CD4-positive, alpha-beta T cell (primary cell): ENCODE results near the gene PACSIN2. TPM values are rescaled to one million over a fixed set of nuclear protein-coding genes. Genes with fewer than 3 reads are reported as not detected.

Experiments
- ATAC-seq: fragments of 200-7000 bp; cut with Tn5 transposase; one replicate; pipeline ENCODE4 v1.10.0; 2022; ENCODE audit warnings: mild to moderate bottlenecking; ENCODE audit not compliant: poor library complexity
- CTCF ChIA-PET: fragments of 350-600 bp; sonication (Branson Sonifier 250); formaldehyde crosslinking; loops from one replicate; lab custom pipeline; 2021; ENCODE audit warnings: antibody characterized with exemption, inconsistent platforms; lab: Charles Lee
- POLR2A ChIA-PET: fragments of 350-600 bp; sonication (Branson Sonifier 250); formaldehyde crosslinking; loops from one replicate; lab custom pipeline; 2021; ENCODE audit warnings: antibody characterized with exemption, inconsistent platforms; lab: Charles Lee
- DNase-seq, 14 experiments: peaks; one replicate each; pipeline ENCODE4 v3.0.0-alpha.2; 2013 to 2020; ENCODE audit warnings: mixed read lengths in 2 of 14
- H3K27ac ChIP-seq, 2 donors: one replicate each; pipeline versions ENCODE4 v1.5.1 to v1.7.0; 2013; ENCODE audit warnings: low read length in 2 of 2, low read depth in 1 of 2, mild to moderate bottlenecking in 1 of 2
- H3K27me3 ChIP-seq, 2 experiments: 1 replicate in 1 of 2; 2 replicates in 1 of 2; pipeline versions ENCODE4 v1.6.1 to v1.7.0; 2013; ENCODE audit warnings: low read length in 2 of 2, control low read depth in 1 of 2, mild to moderate bottlenecking in 1 of 2, moderate library complexity in 1 of 2; ENCODE audit not compliant: insufficient read depth in 2 of 2, control insufficient read depth in 1 of 2
- H3K36me3 ChIP-seq: one replicate; pipeline ENCODE4 v1.6.1; 2013; ENCODE audit warnings: low read length, control low read depth; ENCODE audit not compliant: insufficient read depth
- H3K4me1 ChIP-seq: one replicate; pipeline ENCODE4 v1.6.1; 2013; ENCODE audit warnings: low read length, control low read depth; ENCODE audit not compliant: insufficient read depth
- H3K4me3 ChIP-seq: one replicate; pipeline ENCODE4 v1.5.1; 2013; ENCODE audit warnings: mild to moderate bottlenecking, low read length, moderate library complexity
- H3K9me3 ChIP-seq, 2 experiments: 1 replicate in 1 of 2; 2 replicates in 1 of 2; pipeline versions ENCODE4 v1.6.1 to v1.7.0; 2013; ENCODE audit warnings: low read length in 2 of 2, mild to moderate bottlenecking in 2 of 2, control low read depth in 1 of 2, moderate library complexity in 1 of 2; ENCODE audit not compliant: control insufficient read depth in 1 of 2, insufficient read depth in 1 of 2
- H3K27ac Mint-ChIP-seq: one replicate; pipeline ENCODE4 v1.8.0; 2020; ENCODE audit warnings: mixed read lengths
- H3K27me3 Mint-ChIP-seq: one replicate; pipeline ENCODE4 v1.8.0; 2021; ENCODE audit warnings: mixed read lengths
- H3K36me3 Mint-ChIP-seq: one replicate; pipeline ENCODE4 v1.8.0; 2021; ENCODE audit warnings: low read depth, mixed read lengths
- H3K4me1 Mint-ChIP-seq: one replicate; pipeline ENCODE4 v1.8.0; 2021; ENCODE audit warnings: low read depth, mixed read lengths
- H3K4me3 Mint-ChIP-seq: one replicate; pipeline ENCODE4 v1.8.0; 2020; ENCODE audit warnings: mild to moderate bottlenecking, mixed read lengths
- H3K9me3 Mint-ChIP-seq: one replicate; pipeline ENCODE4 v1.8.0; 2020; ENCODE audit warnings: mixed read lengths
- intact Hi-C, 2 experiments: fragments of 100-400 bp; cut with DNase I in 1 of 2; cut with micrococcal nuclease in 1 of 2; formaldehyde crosslinking; loops; one replicate each; pipeline versions ENCODE4 v1.15.1 to v1.9.0; 2023 to 2025; cut with DNase I, micrococcal nuclease
- total RNA-seq, 174 experiments: library from RNA in 2 of 174; stranded (reverse) in 2 of 174; gene quantifications; one replicate each; pipeline ENCODE4 v1.2.3 and lab custom pipeline; 2021 to 2026
- TF ChIP-seq, protein P1 (sequence below): fragments of 200-600 bp; IDR thresholded peaks from one replicate; pipeline ENCODE4 v1.8.0; 2022; ENCODE audit warnings: antibody characterized with exemption, mild to moderate bottlenecking

Gene PACSIN2
- total RNA-seq, 2 experiments from 2014 or later: 23.3 to 25.5 TPM

GRCh38 chr22:42957958-42958357 is 57.0 kb downstream of the PACSIN2 start:
- H3K36me3 Mint-ChIP-seq: peaks cover 19% of the 10 kb centered on the region
- no peaks in the 10 kb centered on the region for H3K9me3 ChIP-seq
- H3K27me3 ChIP-seq: no peaks in the 10 kb centered on the region
- peaks cover 17% of the 10 kb centered on the region for H3K4me1 ChIP-seq
- no peaks in the 10 kb centered on the region for H3K9me3 Mint-ChIP-seq
- no peaks in the 10 kb centered on the region for H3K27me3 Mint-ChIP-seq
- TF ChIP-seq, protein P1, sequence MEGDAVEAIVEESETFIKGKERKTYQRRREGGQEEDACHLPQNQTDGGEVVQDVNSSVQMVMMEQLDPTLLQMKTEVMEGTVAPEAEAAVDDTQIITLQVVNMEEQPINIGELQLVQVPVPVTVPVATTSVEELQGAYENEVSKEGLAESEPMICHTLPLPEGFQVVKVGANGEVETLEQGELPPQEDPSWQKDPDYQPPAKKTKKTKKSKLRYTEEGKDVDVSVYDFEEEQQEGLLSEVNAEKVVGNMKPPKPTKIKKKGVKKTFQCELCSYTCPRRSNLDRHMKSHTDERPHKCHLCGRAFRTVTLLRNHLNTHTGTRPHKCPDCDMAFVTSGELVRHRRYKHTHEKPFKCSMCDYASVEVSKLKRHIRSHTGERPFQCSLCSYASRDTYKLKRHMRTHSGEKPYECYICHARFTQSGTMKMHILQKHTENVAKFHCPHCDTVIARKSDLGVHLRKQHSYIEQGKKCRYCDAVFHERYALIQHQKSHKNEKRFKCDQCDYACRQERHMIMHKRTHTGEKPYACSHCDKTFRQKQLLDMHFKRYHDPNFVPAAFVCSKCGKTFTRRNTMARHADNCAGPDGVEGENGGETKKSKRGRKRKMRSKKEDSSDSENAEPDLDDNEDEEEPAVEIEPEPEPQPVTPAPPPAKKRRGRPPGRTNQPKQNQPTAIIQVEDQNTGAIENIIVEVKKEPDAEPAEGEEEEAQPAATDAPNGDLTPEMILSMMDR: no peak
- POLR2A ChIA-PET: no interaction called here
- CTCF ChIA-PET: no interaction called here
- H3K27ac Mint-ChIP-seq: no peak overlapping the region
- no peak overlapping the region for H3K4me3 ChIP-seq
- no peaks in the 10 kb centered on the region for H3K36me3 ChIP-seq
- no peak for DNase-seq
- no peak overlapping the region for H3K27ac ChIP-seq
- H3K4me3 Mint-ChIP-seq: no peak overlapping the region
- intact Hi-C loops: no loop called here
- peaks cover 81% of the 10 kb centered on the region for H3K4me1 Mint-ChIP-seq
- no peak for ATAC-seq

- Histone ChIP-seq H3K27me3 (no peaks in the 10 kb centered on the region), H3K4me3 (no peak overlapping the region), H3K36me3 (no peaks in the 10 kb centered on the region), H3K4me1 (peaks cover 15% of the 10 kb centered on the region), H3K9me3 (no peaks in the 10 kb centered on the region), H3K27ac (no peak overlapping the region)
- no peak for ATAC-seq
- ChIA-PET CTCF (no interaction called here), POLR2A (no interaction called here)
- H3K27ac Mint-ChIP-seq: no peak overlapping the region
- H3K27me3 Mint-ChIP-seq: no peaks in the 10 kb centered on the region
- H3K4me1 Mint-ChIP-seq: peaks cover 78% of the 10 kb centered on the region
- peaks cover 18% of the 10 kb centered on the region for H3K36me3 Mint-ChIP-seq
- no peaks in the 10 kb centered on the region for H3K9me3 Mint-ChIP-seq
- DNase-seq: no peak
- intact Hi-C loops: no loop called here
- H3K4me3 Mint-ChIP-seq: no peak overlapping the region
- TF ChIP-seq, protein P1: no peak
Measured at GRCh38 chr22:42957544-42957943, 57.4 kb downstream of the PACSIN2 start.

GRCh38 chr22:42955848-42956247 is 59.1 kb downstream of the PACSIN2 start:
- no peak overlapping the region for H3K27ac ChIP-seq
- ATAC-seq: no peak
- peaks cover 12% of the 10 kb centered on the region for H3K4me1 ChIP-seq
- no peaks in the 10 kb centered on the region for H3K36me3 ChIP-seq
- ChIA-PET CTCF (no interaction called here), POLR2A (no interaction called here)
- H3K4me3 ChIP-seq: no peak overlapping the region
- no peaks in the 10 kb centered on the region for H3K9me3 ChIP-seq
- H3K36me3 Mint-ChIP-seq: peaks cover 18% of the 10 kb centered on the region
- no peaks in the 10 kb centered on the region for H3K27me3 Mint-ChIP-seq
- no peaks in the 10 kb centered on the region for H3K27me3 ChIP-seq
- no peak overlapping the region for H3K27ac Mint-ChIP-seq
- H3K4me1 Mint-ChIP-seq: peaks cover 77% of the 10 kb centered on the region
- no peak overlapping the region for H3K4me3 Mint-ChIP-seq
- intact Hi-C loops: no loop called here
- TF ChIP-seq, protein P1: no peak
- no peak for DNase-seq
- H3K9me3 Mint-ChIP-seq: no peaks in the 10 kb centered on the region
